MM.1S (cell line): ENCODE data around the gene RGS7.

ENCODE experiments used
- DNase-seq: peaks from one replicate; pipeline ENCODE4 v3.0.0-alpha.2; 2015
- H2AFZ ChIP-seq: fragments of 300-600 bp; sonication (generic); 2 replicates; pipeline ENCODE4 v1.6.0; 2016; ENCODE audit warnings: antibody characterized with exemption, low read length
- H3F3A ChIP-seq: fragments of 300-600 bp; sonication (generic); 2 replicates; pipeline ENCODE4 v1.6.1; 2016; ENCODE audit warnings: mild to moderate bottlenecking, antibody characterized with exemption, low read length, moderate library complexity, mixed read lengths; ENCODE audit not compliant: insufficient read depth
- H3K27ac ChIP-seq: fragments of 300-600 bp; sonication (generic); 2 replicates; pipeline ENCODE4 v1.5.1; 2016; ENCODE audit warnings: mild to moderate bottlenecking, low read length
- H3K27me3 ChIP-seq: fragments of 300-600 bp; sonication (generic); replicated peaks from 2 replicates; pipeline ENCODE4 v1.6.0; 2016; ENCODE audit warnings: low read length; ENCODE audit not compliant: insufficient read depth
- H3K36me3 ChIP-seq: fragments of 300-600 bp; sonication (generic); replicated peaks from 2 replicates; pipeline ENCODE4 v1.6.1; 2016; ENCODE audit warnings: mild to moderate bottlenecking, low read length, mixed read lengths; ENCODE audit not compliant: insufficient read depth
- H3K4me1 ChIP-seq: fragments of 300-600 bp; sonication (generic); 2 replicates; pipeline ENCODE4 v1.6.1; 2016; ENCODE audit warnings: low read length, mixed read lengths
- H3K4me2 ChIP-seq: fragments of 300-600 bp; sonication (generic); 2 replicates; pipeline ENCODE4 v1.6.0; 2016; ENCODE audit warnings: low read depth, low read length
- H3K4me3 ChIP-seq: fragments of 300-600 bp; sonication (generic); 2 replicates; pipeline ENCODE4 v1.5.1; 2016; ENCODE audit warnings: low read length, mixed read lengths
- H3K79me2 ChIP-seq: fragments of 300-600 bp; sonication (generic); 2 replicates; pipeline ENCODE4 v1.6.1; 2016; ENCODE audit warnings: mixed run types, low read length, mixed read lengths
- H3K9ac ChIP-seq: fragments of 300-600 bp; sonication (generic); 2 replicates; pipeline ENCODE4 v1.6.1; 2016; ENCODE audit warnings: low read length, mixed read lengths
- H3K9me2 ChIP-seq: fragments of 300-600 bp; sonication (generic); replicated peaks from 2 replicates; pipeline ENCODE4 v1.6.1; 2016; ENCODE audit warnings: mild to moderate bottlenecking, low read length, mixed read lengths; ENCODE audit not compliant: insufficient read depth
- H3K9me3 ChIP-seq: fragments of 300-600 bp; sonication (generic); replicated peaks from 2 replicates; pipeline ENCODE4 v1.6.1; 2016; ENCODE audit warnings: mild to moderate bottlenecking, low read length, mixed read lengths; ENCODE audit not compliant: insufficient read depth
- H4K20me1 ChIP-seq: fragments of 300-600 bp; sonication (generic); 2 replicates; pipeline ENCODE4 v1.6.1; 2016; ENCODE audit warnings: mild to moderate bottlenecking, low read length, moderate library complexity, mixed read lengths; ENCODE audit not compliant: insufficient read depth
- EZH2 ChIP-seq: fragments of 300-600 bp; sonication (generic); optimal IDR thresholded peaks from 2 replicates; pipeline ENCODE3; 2017; ENCODE audit warnings: low read depth, mild to moderate bottlenecking, antibody characterized with exemption, low read length, mixed read lengths
- EZH2phosphoT487 ChIP-seq: fragments of 300-600 bp; sonication (generic); IDR thresholded peaks from 2 replicates; pipeline ENCODE4 v1.6.1; 2018; ENCODE audit warnings: antibody characterized with exemption, low read length
- TF ChIP-seq, protein P1 (sequence below): fragments of 300-600 bp; sonication (generic); IDR thresholded peaks from 2 replicates; pipeline ENCODE4 v1.5.1; 2016; ENCODE audit warnings: antibody characterized with exemption, low read length, mixed read lengths

The RGS7 gene

DNA sequence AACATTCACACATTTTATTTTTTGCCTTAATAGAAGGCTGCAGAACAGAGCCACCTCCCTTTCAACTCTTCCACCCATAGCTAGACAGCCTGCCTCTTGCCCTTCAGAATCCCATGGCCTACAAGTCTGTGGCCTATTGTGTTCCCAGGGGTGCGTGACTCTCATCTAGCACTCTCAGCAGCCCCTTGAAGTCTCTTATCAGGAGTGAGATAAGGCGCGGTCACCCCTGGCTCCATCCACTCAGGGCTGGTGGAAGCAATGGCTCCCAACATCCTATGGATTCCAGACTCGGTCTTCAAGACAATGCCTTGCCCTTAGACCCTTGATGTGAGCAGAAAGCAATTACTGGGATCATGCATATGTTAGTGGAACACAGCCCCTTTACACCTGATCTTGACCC is 480.9 kb downstream of the RGS7 start:
- H3K9me2 ChIP-seq, result no peaks in the 10 kb centered on the region
- DNase-seq, result no peak
- H3K4me3 ChIP-seq, result no peak overlapping the region
- no peaks in the 10 kb centered on the region for H3F3A ChIP-seq
- H3K9me3 ChIP-seq, result no peaks in the 10 kb centered on the region
- no peak overlapping the region for H2AFZ ChIP-seq
- no peak overlapping the region for H3K27ac ChIP-seq
- no peak overlapping the region for H3K9ac ChIP-seq
- TF ChIP-seq EZH2phosphoT487 (no peak), EZH2 (no peak)
- TF ChIP-seq, protein P1, sequence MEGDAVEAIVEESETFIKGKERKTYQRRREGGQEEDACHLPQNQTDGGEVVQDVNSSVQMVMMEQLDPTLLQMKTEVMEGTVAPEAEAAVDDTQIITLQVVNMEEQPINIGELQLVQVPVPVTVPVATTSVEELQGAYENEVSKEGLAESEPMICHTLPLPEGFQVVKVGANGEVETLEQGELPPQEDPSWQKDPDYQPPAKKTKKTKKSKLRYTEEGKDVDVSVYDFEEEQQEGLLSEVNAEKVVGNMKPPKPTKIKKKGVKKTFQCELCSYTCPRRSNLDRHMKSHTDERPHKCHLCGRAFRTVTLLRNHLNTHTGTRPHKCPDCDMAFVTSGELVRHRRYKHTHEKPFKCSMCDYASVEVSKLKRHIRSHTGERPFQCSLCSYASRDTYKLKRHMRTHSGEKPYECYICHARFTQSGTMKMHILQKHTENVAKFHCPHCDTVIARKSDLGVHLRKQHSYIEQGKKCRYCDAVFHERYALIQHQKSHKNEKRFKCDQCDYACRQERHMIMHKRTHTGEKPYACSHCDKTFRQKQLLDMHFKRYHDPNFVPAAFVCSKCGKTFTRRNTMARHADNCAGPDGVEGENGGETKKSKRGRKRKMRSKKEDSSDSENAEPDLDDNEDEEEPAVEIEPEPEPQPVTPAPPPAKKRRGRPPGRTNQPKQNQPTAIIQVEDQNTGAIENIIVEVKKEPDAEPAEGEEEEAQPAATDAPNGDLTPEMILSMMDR, result no peak
- no peak overlapping the region for H3K4me2 ChIP-seq
- H3K79me2 ChIP-seq, result no peaks in the 10 kb centered on the region
- no peaks in the 10 kb centered on the region for H4K20me1 ChIP-seq
- H3K36me3 ChIP-seq, result no peaks in the 10 kb centered on the region
- no peaks in the 10 kb centered on the region for H3K4me1 ChIP-seq
- no peaks in the 10 kb centered on the region for H3K27me3 ChIP-seq

DNA sequence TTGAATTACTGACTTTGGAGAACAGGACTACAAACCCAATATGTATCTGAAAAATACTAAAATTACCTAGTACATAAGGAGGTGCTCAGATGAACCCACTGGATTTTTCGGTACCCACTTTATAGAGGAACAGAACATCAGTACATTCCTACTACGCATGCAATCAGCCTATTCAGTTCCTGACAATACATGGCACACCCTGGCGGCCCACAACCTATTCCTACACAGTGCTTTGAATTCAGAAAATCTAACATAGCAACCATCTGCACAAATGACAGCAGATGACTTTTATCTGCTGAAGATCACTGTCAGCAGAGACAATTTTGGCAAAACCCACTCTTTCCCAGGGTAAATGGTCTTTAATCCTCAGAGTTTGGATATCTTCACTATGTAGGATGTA is 487.9 kb downstream of the RGS7 start:
- no peaks in the 10 kb centered on the region for H4K20me1 ChIP-seq
- DNase-seq, result no peak
- no peaks in the 10 kb centered on the region for H3K9me2 ChIP-seq
- TF ChIP-seq EZH2 (no peak), EZH2phosphoT487 (no peak)
- TF ChIP-seq, protein P1, result no peak
- no peaks in the 10 kb centered on the region for H3K27me3 ChIP-seq
- H3K79me2 ChIP-seq, result no peaks in the 10 kb centered on the region
- no peaks in the 10 kb centered on the region for H3F3A ChIP-seq
- H3K9ac ChIP-seq, result no peak overlapping the region
- H3K27ac ChIP-seq, result no peak overlapping the region
- H3K4me2 ChIP-seq, result no peak overlapping the region
- H3K4me3 ChIP-seq, result no peak overlapping the region
- no peaks in the 10 kb centered on the region for H3K4me1 ChIP-seq
- H3K36me3 ChIP-seq, result no peaks in the 10 kb centered on the region
- no peaks in the 10 kb centered on the region for H3K9me3 ChIP-seq
- H2AFZ ChIP-seq, result no peak overlapping the region

DNA sequence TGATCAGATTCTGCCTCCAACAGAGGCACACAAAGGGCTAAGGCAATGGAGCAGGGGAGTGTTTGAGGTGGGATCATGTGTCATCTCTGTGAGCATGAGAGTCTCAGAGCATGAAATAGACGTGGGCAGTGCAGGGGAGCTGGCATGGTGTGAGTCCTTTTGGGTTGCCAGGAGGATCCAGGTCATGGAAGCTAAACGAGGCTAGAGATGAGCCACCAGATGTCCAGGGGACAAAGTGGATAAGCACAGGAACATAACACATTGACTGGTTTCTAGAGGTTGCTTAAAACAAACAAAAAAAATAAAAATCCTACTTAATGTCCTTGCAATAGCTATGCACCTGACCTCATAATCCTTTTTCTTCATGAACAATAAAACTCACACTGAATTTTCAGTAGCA is 490.3 kb downstream of the RGS7 start:
- H3K9me2 ChIP-seq, result no peaks in the 10 kb centered on the region
- no peak for DNase-seq
- no peaks in the 10 kb centered on the region for H3K27me3 ChIP-seq
- no peaks in the 10 kb centered on the region for H3F3A ChIP-seq
- no peak overlapping the region for H3K9ac ChIP-seq
- H3K4me3 ChIP-seq, result no peak overlapping the region
- no peaks in the 10 kb centered on the region for H3K79me2 ChIP-seq
- no peaks in the 10 kb centered on the region for H3K4me1 ChIP-seq
- H4K20me1 ChIP-seq, result no peaks in the 10 kb centered on the region
- H3K9me3 ChIP-seq, result no peaks in the 10 kb centered on the region
- H3K27ac ChIP-seq, result no peak overlapping the region
- no peak overlapping the region for H3K4me2 ChIP-seq
- H3K36me3 ChIP-seq, result no peaks in the 10 kb centered on the region
- no peak for TF ChIP-seq EZH2
- TF ChIP-seq, protein P1, result no peak
- TF ChIP-seq EZH2phosphoT487, result no peak
- H2AFZ ChIP-seq, result no peak overlapping the region
